Left colon (tissue), 2 donors: Measurements from ENCODE around the gene EXOC2. TPM values are rescaled to one million over a fixed set of nuclear protein-coding genes. Genes with fewer than 3 reads are reported as not detected.

ENCODE experiments used
- ATAC-seq: fragments of 200-7000 bp; cut with Tn5 transposase; one replicate; pipeline ENCODE4 v1.9.1; 2020; ENCODE audit warnings: mild to moderate bottlenecking, moderate library complexity
- DNase-seq, 2 donors: peaks; one replicate each; pipeline ENCODE4 v3.0.0-alpha.2; 2020
- intact Hi-C, 2 donors: fragments of 100-400 bp; cut with DNase I in 1 of 2; cut with micrococcal nuclease in 1 of 2; formaldehyde crosslinking; loops; one replicate each; pipeline versions ENCODE4 v1.11.2 to v1.14.0; 2022; cut with DNase I, micrococcal nuclease
- total RNA-seq, 2 donors: library from RNA; stranded (reverse); fragmentation: NEBNext Ultra II Directional; extraction: Animal tissue kit (Norgen Biotek cat#: 25700); gene quantifications; one replicate each; pipeline ENCODE4 v1.2.1, GENCODE V29; 2021
- donor health status: DM: no; HTN: no; CAD: no.
- donor health status: DM: yes; HTN: yes; CAD: no.

The EXOC2 gene
- total RNA-seq, 2 donors from 2014 or later = 13.9 to 17.6 TPM

DNA sequence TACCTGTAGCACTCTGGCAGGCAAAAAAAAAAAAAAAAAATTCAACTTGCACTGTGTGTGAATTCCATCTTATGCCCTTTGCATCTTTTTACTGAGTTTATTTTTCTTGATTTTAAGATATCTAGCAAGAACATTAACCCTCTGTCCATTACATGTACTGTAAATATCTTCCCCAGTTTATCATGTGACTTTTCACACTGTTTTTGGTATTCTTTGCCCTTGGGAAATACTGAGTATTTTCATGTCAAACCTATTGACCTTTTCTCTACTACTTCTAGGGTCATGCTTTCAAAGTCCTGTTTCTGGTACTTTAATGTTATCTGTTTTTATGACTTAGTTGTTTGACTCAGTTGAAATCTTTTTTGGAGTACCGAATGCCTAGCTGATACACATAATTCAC lies 35.2 kb downstream of the EXOC2 start:
- intact Hi-C loops = no loop called here
- no peak for ATAC-seq
- no peak for DNase-seq

DNA sequence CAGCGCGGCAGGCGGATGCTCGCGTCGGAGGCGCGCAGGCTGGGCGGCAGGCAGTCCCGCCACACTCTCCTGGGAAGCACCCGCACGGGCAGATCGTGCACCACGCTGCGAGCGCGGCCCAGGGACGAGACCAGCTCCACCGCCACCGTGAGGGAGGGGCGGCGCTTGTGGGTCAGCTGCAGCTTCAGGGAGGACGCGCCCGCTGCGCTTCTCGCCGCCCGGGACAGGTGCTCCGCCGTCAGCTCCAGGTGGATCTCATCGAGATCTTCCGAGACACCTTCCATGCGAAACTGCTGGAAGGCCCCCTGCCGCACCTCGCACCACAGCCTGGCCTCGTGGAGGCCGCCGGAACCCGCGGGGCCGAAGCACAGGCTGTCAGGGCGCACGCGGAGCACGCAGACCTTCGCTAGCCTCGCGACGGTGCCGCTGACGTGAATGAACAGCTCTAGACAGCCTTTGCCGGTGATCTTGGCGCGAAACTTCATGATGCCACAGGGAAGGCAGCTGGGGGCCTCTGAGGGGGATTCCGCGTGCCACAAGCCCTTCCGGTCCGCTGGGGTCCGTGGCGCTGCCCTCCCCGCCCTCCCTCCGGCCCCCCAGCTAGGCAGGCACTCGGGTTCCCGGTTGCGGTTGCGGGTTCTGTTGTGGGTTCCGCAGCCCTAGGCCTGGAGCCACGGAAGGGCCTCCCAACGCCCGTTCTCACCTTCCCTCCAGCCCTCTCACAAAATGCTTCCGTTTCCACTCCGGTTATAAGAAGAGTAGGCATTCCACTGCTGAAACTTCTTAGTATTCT lies 36.3 kb downstream of the EXOC2 start, which contains the start of gene HUS1B:
TSS of gene HUS1B (minus strand) at position 641 of the 793 bp plus-strand sequence. CDS start at position 485, 156 bp downstream.
- intact Hi-C loops = no loop called here
- no peak for DNase-seq
- ATAC-seq = no peak

DNA sequence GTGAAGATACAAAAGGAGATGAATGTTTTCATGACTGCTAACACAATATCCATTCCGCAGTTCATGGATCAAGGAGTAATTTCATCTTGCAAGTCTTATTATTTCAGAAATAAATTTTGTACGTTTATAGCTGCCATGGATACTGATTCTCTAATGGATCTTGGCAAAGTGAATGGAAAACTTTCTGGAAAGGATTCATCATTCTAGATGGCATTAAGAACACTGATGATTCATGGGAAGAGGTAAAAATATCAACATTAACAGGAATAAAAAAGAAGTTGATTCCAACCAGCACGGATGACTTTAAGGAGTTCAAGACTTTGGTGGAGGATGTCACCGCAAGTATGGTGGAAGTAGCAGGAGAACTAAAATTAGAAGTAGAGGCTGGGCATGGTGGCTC lies 38.8 kb downstream of the EXOC2 start:
- ATAC-seq = no peak
- intact Hi-C loops = no loop called here
- DNase-seq = no peak

- ATAC-seq (no peak), DNase-seq (no peak)
- intact Hi-C loops = no loop called here
These were observed 40.1 kb downstream of the EXOC2 start for GRCh38 chr6:652865-653264.

DNA sequence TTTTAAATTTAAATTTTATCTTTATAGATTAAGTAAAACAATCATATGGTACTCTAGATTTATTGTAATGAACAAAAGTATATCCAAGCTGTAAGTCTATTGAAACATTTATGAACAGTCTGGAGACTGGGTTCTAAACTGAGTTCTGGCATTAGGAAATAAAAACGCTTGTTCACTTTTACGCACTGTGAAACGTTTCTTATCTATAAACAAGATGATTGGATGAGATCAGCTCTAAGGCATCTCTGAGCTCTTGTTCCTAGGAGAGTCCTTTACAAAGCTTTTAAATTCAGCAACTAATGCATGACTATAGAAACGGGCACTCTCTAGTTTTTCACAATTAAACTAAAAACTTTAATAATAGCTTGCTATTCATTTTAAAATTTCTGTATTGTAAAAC lies 42.8 kb downstream of the EXOC2 start:
- ATAC-seq (no peak), DNase-seq (no peak)
- intact Hi-C loops = no loop called here

DNA sequence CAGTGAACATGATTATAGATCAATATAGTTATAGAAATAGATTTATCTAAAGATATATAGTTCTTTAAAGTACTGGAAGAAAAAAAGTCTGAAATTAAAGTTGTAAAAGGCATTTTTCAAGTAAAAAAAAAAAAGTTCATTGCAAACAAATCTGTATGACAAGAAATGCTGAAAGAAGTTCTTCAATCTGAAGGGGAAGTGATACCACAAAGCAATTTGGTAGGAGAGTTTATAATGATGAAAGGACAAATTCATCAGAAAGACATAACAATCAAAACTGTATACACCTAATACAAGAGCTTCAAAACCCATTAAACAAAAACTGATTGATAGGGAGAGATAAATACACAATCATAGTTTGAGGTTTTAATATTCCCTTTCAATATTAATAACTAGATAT lies 50.1 kb downstream of the EXOC2 start:
- intact Hi-C loops = no loop called here

DNA sequence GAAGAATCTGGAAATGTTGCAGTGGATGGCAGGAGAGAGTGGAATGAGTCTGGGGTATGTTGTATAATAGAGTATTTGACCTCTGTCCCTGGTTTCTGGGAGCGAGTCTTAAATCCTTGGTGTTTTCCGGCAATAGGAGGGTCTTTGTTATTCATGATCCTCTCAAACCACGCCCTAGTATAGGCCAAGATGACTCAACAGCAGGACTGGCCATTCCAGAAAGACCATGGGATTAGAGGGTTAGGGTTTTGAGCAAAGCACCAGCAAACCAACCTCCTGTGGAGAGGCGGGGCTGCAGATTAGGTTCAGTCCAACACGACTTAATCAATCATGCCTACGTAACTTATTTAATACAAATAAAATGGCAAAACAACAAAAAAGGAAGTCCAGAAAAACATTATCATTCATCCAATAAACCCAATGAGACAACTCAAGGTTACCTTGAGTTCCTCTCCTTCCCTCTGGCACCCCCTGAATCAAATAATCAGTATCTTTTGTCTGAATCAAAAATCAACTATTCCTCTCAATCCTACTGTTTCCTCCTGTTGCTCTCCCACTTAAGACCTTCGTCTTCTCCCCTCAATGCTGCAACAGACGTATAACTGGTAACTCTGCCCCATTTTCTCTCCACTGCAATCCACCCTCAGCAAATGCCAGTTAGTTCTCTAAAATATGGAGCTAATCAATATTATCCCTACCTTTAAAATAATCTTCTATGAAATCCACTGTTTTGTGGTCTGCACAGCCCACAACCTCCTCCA lies 51.5 kb downstream of the EXOC2 start:
- no peak for ATAC-seq
- intact Hi-C loops = no loop called here
- DNase-seq = no peak

More for the DNA sequence above, 50.1 kb downstream of the EXOC2 start:
- DNase-seq (no peak), ATAC-seq (no peak)

GRCh38 chr6:636488-636887 lies 56.5 kb downstream of the EXOC2 start:
- intact Hi-C loops = no loop called here
- no peak for ATAC-seq

DNA sequence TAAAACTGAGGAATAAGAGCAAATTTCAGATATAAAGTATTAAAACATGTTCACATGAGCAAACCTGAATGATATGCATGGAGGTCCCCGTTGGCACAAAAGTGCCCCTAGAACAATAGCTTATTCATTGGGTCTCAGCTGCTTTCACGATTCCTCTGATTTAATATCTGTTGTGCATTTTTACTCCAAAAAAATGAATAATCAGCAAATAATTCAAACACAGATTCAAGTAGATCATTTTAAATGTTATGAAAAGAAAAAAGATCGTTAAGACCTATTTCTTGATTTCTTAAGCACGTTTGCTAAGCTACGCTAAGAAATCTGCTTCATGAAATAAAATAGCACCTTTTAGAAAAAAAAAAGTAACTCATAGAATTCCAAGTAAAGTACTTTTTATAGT lies 57.7 kb downstream of the EXOC2 start:
- DNase-seq = no peak
- no peak for ATAC-seq
- intact Hi-C loops = no loop called here

More at GRCh38 chr6:636488-636887, 56.5 kb downstream of the EXOC2 start:
- no peak for DNase-seq

DNA sequence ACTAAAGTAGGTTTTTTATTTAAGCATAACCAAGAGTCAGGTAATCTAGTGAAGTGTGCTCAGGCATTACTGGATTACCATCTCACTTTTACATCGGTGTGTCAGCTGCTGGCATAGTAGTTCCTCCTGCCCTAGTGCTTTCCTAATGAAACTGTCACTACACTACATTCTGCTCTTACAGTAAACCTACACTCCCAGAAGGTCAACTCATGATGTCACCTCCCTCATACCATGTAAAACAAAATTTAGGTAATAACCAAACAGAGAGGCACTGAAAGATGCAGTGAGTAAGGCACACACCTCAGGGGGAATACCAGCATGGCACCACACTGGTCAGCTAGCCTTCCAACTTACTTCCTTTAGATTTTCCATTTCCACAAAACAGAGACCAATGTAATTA lies 59.3 kb downstream of the EXOC2 start:
- intact Hi-C loops = no loop called here
- no peak for ATAC-seq

GRCh38 chr6:628766-629165 lies 64.2 kb downstream of the EXOC2 start:
- no peak for DNase-seq
- ATAC-seq = no peak
- intact Hi-C loops = loop anchor here in 1 of 2 donors (10.0 kb wide), 1 partner anchor 96 kb away; no protein-coding TSS in a partner anchor

More for the DNA sequence above, 59.3 kb downstream of the EXOC2 start:
- no peak for DNase-seq

DNA sequence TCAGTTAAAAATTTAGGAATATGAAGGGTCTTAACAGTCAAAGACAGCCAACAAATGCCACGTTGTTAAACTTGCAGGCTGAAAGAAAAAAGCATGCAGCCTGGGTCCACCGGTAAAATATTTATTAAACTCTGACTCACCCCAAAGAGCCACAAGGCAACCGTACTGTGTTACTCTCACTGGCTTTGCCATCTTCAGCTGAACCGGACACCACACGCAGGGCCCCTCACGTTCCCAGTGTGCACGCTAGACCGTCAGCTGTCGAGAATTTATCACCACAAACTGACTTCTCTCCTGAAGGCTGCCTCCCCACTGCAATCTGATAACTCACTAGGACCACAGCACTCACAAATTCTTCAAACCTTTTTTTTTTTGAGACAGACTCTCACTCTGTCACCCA lies 66.7 kb downstream of the EXOC2 start:
- ATAC-seq (no peak), DNase-seq (no peak)
- intact Hi-C loops = loop anchor here in 1 of 2 donors (10.0 kb wide), 1 partner anchor 99 kb away; no protein-coding TSS in a partner anchor

DNA sequence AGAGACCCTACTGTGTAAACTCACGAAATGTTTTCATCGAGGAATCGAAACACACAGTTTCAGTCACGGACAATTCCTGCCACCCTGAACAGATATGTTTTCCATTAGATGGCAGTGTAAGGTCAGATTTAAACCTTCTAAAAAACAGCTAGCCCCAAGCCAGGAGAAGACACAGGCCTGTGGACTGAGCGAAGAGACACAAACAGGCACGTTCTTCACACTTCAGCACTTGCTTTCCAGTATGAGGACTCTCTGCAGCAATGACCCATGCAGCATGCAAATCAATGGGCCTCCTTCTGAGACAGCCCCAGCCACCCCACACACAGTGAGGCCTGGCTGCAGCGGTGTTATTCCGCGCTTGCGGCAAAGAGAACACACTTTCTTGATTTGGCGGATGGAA lies 68.0 kb downstream of the EXOC2 start:
- intact Hi-C loops = loop anchor here in 1 of 2 donors (10.0 kb wide), 1 partner anchor 100 kb away; no protein-coding TSS in a partner anchor
- ATAC-seq (no peak), DNase-seq (peak in 1 of 2 donors; percentile 10)

- intact Hi-C loops = loop anchor here in 1 of 2 donors (10.0 kb wide), 1 partner anchor 102 kb away; no protein-coding TSS in a partner anchor
- no peak for DNase-seq
- ATAC-seq = no peak
These were observed 70.5 kb downstream of the EXOC2 start for GRCh38 chr6:622462-622861.

DNA sequence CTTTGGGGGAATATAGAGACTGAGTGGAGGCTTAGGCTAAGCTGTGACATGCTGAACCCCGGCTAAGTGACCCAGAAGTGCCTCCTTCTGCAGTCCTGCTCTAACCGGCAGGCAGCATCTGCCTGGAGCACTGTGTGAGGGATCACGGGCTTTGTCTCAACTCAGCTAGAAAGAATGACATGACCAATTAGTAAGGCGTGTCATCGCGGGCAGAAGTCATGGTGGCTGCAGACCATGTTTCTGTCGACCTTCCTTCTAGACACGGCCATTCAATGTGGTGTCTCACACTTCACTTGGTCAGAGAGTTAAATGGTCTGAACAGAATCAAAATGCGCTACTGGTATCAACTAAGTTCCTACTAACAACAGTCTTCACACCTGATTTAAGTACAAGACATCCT lies 71.0 kb downstream of the EXOC2 start:
- intact Hi-C loops = loop anchor here in 1 of 2 donors (10.0 kb wide), 1 partner anchor 103 kb away; no protein-coding TSS in a partner anchor
- DNase-seq (no peak), ATAC-seq (no peak)

DNA sequence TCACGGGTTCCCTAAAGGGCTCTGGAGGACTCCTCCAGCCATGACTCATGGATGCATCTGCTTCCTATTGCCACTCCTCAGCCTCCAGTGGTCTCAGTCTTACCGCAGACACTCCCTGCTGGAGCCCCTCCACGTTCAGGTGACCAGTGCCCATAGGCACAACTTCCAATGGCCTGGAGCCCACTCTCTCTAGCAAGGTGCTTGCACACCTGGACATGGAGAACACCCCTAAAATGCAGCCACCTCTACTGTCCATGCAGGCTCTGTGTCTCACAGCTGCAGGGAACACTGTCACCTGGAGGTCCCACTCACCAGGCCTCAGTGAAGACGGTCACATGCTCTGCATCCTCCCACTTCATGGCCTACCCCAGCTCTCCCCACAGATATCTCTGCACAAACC lies 72.0 kb downstream of the EXOC2 start:
- DNase-seq (no peak), ATAC-seq (no peak)
- intact Hi-C loops = loop anchor here in 1 of 2 donors (10.0 kb wide), 1 partner anchor 104 kb away; no protein-coding TSS in a partner anchor

DNA sequence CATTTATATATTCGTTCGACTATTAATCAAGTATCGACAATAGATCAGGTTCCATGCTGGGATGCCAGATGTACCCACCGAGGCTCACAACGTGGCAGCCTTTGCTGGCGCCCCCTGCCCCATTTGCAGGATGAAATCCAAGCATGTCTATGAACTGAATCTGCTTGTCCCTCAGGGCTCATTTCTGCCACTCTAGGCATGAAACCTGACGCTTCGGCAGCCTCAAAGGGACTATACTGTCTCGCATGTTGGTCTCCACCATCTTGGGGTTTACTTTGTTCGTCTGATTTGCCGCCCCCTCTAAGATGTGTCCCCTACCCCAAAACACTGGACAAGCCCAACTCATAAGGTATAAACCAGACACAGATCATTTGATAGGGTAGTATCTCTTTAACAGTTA lies 72.8 kb downstream of the EXOC2 start:
- ATAC-seq = no peak
- DNase-seq = no peak
- intact Hi-C loops = loop anchor here in 1 of 2 donors (10.0 kb wide), 1 partner anchor 105 kb away; no protein-coding TSS in a partner anchor

- ATAC-seq = peak; percentile 45
- intact Hi-C loops = no loop called here
These were observed 75.4 kb downstream of the EXOC2 start for GRCh38 chr6:617456-618100.

GRCh38 chr6:613981-614380 lies 79.0 kb downstream of the EXOC2 start:
- DNase-seq (no peak), ATAC-seq (no peak)
- intact Hi-C loops = no loop called here

More at GRCh38 chr6:617456-618100, 75.4 kb downstream of the EXOC2 start:
- DNase-seq = no peak
